NCI-H774 (cell line): ENCODE measurements around the gene PNPLA6.

ENCODE experiments used
- DNase-seq: peaks from one replicate; lab custom pipeline; 2025; lab: John Stamatoyannopoulos, UW

Gene PNPLA6

DNA sequence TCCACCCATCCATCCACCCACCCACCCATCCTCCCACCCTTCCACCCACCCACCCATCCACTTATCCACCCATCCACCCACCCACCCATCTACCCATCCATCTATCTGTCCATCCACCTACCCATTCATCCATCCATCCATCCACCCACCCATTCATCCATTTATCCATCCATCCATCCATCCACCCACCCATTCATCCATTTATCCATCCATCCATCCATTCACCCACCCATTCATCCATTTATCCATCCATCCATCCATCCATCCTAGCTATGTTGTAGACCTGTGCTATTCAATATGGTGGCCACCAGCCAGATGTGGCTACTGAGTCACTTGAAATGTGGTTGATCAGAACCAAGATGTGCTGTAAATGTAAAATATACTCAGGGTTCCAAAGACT is 65.2 kb downstream of the PNPLA6 start:
- no peak for DNase-seq

DNA sequence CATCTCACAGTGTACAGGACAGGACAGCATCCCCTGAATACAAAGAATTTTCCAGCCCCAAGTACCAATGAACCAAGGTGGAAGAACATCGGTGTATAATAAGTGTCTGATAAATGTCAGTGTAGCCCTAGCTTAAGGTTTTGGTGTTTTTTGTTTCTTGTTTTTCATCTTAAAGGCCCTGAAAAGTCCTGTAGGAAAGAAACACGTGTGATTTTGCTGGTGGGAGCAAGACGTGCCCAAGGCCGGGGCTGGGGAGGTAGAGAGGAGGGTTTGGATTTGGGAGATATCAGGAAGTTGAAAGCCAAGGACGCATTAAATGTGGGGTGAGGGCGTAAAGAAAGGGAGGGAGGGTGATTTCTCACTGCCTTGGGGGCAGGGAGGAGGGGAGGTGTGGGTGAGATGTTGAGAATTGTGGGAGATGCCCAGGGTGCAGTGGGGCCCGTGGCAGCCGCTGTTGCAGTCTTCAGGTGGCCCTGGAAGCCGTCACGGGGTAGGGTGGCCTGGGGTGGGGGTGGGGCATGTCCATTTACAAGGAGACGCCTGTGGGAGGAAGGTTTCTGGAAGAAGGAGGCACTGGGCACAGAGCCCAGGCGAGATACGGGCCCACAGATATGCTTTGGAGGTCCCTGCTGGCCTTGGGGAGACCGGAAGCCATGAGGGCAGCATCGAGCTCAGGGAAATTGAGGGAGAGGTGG is 66.9 kb downstream of the PNPLA6 start:
- no peak for DNase-seq

DNA sequence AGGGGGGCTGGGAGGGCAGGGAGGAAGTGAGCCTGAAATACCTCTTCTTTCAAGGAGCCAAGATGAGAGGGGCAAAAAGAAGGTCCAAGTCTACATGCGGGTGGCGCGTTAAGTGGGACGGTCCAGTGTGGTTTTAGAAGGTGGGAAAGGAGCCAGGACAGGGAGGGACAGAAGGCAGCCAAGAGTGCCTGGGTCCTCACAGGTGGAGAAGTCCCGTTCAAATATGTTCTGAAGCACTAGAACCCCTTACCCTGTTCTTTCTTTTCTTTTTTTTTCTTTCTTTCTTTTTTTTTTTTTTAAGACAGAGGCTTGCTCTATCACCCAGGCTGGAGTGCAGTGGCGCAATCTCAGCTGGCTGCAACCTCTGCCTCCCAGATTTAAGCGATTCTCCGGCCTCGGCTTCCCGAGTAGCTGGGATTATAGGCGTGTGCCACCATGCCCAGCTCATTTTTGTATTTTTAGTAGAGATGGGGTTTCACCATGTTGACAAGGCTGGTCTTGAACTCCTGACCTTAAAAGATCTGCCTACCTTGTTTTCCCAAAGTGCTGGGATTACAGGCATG is 67.5 kb downstream of the PNPLA6 start:
- no peak for DNase-seq

DNA sequence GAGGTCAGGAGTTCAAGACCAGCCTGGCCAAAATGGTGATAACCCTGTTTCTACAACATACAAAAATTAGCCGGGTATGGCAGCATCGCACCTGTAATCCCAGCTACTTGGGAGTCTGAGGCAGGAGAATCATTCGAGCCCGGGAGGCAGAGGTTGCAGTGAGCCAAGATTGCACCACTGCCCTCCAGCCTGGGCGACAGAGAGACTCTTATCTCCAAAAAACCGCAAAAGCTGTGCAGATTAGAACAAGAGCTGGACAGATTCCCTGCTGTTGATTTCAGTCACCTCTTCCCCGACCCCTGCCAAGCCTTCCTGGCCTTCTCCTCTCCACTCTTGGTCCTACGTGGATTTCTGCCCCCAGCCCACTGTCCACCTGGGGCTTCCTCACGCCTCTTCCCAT is 68.4 kb downstream of the PNPLA6 start:
- DNase-seq: no peak

DNA sequence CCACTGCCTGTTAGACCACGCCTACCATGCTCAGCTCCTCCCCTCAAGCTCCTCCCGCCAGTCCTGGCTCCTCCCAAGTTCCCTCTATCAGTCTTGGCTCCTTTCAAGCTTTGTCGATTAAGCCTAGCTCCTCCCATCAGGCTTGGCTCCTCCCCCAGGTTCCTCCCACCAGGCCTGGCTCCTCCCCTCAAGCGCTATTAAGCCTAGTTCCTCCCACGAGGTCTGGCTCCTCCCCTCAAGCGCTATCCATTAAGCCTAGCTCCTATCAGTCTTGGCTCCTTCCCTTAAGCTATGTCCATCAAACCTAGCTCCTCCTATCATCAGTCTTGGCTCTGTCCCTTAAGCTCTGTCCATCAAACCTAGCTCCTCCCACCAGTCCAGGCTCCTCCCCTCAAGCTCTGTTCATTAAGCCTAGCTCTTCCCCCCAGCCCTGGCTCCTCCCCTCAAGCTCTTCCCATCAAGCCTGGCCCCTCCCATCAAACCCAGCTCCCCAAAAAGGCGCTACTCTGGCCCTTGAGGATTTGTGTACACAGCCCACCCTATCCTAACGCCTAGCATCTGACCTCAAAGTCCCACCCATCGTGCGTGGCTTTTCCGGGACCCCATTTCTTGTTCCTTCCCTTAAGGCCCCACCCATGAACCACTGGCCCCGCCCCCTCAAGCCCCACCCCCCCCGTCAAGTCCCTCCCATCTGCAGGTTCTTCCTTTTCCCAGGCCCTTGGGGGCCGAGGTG is 70.1 kb downstream of the PNPLA6 start:
- no peak for DNase-seq

DNA sequence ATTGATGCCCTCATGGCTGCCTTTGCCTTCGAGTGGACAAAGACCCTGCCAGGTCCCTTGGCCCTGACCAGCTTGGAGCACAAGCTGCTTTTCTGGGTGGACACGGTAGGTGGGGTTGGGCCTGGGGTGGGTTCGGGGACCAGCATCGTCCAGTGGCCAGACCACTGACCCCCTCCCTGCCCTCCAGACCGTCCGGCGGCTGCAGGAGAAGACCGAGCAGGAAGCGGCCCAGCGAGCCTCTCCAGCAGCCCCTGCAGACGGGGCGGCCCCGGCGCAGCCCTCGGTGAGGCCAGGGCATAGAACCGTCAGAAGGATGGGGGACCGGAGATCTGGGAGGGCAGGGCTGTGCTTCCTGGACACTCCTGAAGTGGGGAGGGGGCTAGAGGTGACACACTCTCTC is 70.8 kb downstream of the PNPLA6 start:
- DNase-seq: no peak

DNA sequence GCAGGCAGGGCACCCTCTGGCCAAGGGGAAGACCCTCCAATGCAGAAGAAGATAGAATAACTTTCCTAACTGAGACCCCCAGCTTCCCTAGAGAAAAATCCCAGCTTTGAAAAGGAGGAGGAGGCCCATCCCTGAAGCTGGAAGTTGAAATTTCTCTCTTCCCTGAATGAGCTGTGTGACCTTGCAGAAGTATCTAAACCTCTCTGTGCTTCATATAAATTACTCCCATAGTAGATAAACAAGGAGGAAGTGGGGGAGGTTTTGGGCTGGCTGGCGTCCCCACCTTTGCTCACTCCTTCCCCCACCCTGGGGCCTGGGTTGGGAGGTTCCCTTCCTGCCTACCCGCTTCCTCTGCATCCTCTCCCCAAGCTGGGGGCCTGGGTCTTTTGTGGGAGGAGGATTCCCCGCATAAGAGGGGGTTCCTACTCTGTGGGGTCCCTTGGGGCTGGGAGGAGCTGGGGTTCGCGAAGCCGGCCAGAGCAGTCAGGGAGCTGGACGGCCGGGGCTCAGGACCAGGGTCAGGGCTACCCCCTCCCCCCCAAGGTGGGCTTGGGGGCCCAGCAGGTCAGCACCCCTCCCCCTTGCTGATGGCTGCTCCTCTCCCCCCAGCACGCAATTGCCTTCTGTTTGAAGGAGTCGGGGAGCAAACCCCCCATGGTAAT is 71.8 kb downstream of the PNPLA6 start:
- DNase-seq: no peak

DNA sequence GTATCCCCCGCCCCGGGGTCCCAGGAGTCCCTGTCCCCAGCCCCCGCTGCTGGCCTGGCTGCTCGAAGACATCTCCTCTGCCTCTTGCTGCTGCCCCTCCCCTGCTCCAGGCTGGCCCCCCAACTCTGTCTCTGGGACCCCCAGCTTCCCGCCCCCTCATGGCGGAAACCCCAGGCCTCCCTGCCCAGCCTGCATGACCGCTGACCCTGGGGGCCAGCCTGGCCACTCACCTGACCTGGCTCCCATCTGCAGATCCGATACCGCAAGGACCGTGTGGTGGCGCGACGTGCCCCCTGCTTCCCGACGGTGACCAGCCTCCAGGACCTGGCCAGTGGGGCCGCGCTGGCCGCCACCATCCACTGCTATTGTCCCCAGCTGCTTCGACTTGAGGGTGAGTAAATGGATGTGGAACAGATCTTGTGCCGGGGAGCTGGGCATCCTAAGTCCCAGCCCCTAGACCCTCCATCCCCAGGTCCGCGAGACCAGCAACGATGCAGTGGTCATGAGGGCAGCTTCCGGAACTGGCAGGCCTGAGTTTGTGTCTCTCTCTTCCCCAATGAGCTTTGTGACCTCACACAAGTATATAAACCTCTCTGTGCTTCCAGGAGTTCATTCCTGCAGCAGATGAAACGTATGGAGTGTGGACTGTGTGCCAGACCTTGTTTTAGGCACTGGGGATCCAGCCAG is 72.5 kb downstream of the PNPLA6 start:
- DNase-seq: no peak

DNA sequence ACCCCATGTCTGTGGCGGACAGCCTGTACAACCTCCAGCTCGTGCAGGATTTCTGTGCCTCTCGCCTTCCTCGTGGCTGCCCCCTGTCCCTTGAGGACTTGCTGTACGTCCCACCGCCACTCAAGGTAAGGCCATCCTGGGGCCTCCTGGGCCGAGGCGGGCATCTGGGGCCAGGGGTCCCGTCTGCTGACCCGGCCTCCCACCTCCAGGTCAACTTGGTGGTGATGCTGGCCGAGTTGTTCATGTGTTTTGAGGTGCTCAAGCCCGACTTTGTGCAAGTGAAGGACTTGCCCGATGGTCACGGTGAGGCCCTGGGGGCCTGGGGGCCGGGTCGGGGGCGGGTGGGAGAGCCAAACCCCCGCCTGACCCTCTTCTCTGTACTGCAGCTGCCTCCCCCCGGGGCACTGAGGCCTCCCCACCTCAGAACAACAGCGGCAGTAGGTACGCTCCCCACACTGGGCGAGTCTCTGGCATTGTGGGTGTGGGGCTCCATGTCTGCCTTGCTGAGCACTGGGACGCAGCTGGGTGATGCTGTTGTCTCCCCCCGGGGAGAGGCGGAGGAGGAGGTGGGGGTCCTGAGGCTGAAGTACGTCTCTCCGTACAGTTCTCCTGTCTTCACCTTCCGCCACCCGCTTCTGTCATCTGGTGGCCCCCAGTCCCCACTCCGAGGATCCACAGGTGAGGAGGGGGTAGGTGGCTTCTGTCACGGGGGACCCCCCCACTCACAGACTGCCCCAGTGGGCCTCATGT is 75.1 kb downstream of the PNPLA6 start:
- DNase-seq: no peak
